WTC11 (cell line): ENCODE measurements around the gene UBE2G1.

Experiments used
- SMAD4 ChIP-seq: sonication (generic); formaldehyde crosslinking; IDR thresholded peaks from 2 replicates; pipeline ENCODE4 v1.8.0; 2022; ENCODE audit warnings: mild to moderate bottlenecking, missing genetic modification reagents
- TF ChIP-seq, protein P1 (sequence below): fragments of 200-600 bp; IDR thresholded peaks from 2 replicates; pipeline ENCODE4 v1.8.0; 2022; ENCODE audit warnings: antibody characterized with exemption

DNA sequence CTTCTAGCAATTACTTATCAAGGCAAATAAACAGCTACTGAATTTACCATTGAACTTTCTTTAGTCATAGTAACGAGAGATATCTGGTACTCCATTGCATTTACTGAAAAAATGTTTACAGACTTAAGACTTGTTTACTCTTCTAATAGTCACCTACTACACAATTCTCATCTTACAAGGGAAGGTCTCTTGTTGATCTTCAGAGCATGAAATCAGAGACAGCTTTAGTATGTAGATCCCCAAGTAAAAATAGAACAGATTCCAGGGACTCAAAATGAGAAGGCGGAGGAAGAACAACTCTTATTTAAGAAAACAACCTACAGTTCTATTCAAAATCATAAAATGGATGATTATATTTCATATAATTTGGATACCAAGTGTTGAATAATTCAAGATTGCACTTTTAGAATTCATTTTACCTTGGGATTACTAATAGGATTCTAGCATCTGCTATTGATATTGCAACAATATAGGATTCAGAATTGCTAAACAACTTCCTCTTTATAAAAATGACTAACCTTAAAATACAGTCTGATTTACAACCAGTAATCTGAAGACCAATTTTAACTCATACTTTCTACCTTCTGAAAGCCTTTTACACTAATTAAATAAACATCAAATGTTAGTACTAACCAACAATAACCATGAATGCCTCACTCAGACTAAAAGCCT is 20.8 kb downstream of the UBE2G1 start:
- TF ChIP-seq, protein P1, sequence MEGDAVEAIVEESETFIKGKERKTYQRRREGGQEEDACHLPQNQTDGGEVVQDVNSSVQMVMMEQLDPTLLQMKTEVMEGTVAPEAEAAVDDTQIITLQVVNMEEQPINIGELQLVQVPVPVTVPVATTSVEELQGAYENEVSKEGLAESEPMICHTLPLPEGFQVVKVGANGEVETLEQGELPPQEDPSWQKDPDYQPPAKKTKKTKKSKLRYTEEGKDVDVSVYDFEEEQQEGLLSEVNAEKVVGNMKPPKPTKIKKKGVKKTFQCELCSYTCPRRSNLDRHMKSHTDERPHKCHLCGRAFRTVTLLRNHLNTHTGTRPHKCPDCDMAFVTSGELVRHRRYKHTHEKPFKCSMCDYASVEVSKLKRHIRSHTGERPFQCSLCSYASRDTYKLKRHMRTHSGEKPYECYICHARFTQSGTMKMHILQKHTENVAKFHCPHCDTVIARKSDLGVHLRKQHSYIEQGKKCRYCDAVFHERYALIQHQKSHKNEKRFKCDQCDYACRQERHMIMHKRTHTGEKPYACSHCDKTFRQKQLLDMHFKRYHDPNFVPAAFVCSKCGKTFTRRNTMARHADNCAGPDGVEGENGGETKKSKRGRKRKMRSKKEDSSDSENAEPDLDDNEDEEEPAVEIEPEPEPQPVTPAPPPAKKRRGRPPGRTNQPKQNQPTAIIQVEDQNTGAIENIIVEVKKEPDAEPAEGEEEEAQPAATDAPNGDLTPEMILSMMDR = no peak
- no peak for TF ChIP-seq SMAD4 (CRISPR knock-in tag)
